HEK293T (cell line): ENCODE results near the gene SENP5.

Source experiments
- BHLHE40 ChIP-seq: fragments of 450-650 bp; IDR thresholded peaks from 2 replicates; pipeline ENCODE4 v1.6.1; 2016; ENCODE audit warnings: mild to moderate bottlenecking, moderate library complexity, borderline replicate concordance
- CTBP1 ChIP-seq: fragments of 450-650 bp; IDR thresholded peaks from 2 replicates; pipeline ENCODE4 v1.6.1; 2016; ENCODE audit warnings: borderline replicate concordance
- ELF4 ChIP-seq: fragments of 450-650 bp; IDR thresholded peaks from 2 replicates; pipeline ENCODE4 v1.6.1; 2017; ENCODE audit warnings: antibody characterized with exemption
- FOXA1 ChIP-seq: fragments of 450-650 bp; IDR thresholded peaks from 2 replicates; pipeline ENCODE4 v1.6.1; 2016; ENCODE audit warnings: mild to moderate bottlenecking
- FOXM1 ChIP-seq: fragments of 450-650 bp; IDR thresholded peaks from 2 replicates; pipeline ENCODE4 v1.6.1; 2017; ENCODE audit warnings: mild to moderate bottlenecking, borderline replicate concordance
- HDGF ChIP-seq: fragments of 450-650 bp; IDR thresholded peaks from 2 replicates; pipeline ENCODE4 v1.6.1; 2017; ENCODE audit warnings: antibody characterized with exemption, borderline replicate concordance
- L3MBTL2 ChIP-seq: fragments of 450-650 bp; conservative IDR thresholded peaks from 2 replicates; pipeline ENCODE4 v1.6.1; 2016; ENCODE audit warnings: mild to moderate bottlenecking
- LEF1 ChIP-seq: fragments of 450-650 bp; IDR thresholded peaks from 2 replicates; pipeline ENCODE4 v1.6.1; 2017; ENCODE audit warnings: mild to moderate bottlenecking, borderline replicate concordance
- NFRKB ChIP-seq: fragments of 450-650 bp; IDR thresholded peaks from 2 replicates; pipeline ENCODE4 v1.6.1; 2016; ENCODE audit warnings: mild to moderate bottlenecking, moderate library complexity
- SP1 ChIP-seq: fragments of 450-650 bp; IDR thresholded peaks from 2 replicates; pipeline ENCODE4 v1.6.1; 2017
- SUZ12 ChIP-seq: fragments of 450-650 bp; IDR thresholded peaks from 2 replicates; pipeline ENCODE4 v1.6.1; 2016; ENCODE audit warnings: mild to moderate bottlenecking
- TARDBP ChIP-seq: fragments of 450-650 bp; IDR thresholded peaks from 2 replicates; pipeline ENCODE4 v1.6.1; 2016
- ZNF384 ChIP-seq: fragments of 450-650 bp; IDR thresholded peaks from 2 replicates; pipeline ENCODE4 v1.6.1; 2016
- TF ChIP-seq, protein P1 (sequence below): fragments of 450-650 bp; IDR thresholded peaks from 2 replicates; pipeline ENCODE4 v1.6.1; 2016

DNA sequence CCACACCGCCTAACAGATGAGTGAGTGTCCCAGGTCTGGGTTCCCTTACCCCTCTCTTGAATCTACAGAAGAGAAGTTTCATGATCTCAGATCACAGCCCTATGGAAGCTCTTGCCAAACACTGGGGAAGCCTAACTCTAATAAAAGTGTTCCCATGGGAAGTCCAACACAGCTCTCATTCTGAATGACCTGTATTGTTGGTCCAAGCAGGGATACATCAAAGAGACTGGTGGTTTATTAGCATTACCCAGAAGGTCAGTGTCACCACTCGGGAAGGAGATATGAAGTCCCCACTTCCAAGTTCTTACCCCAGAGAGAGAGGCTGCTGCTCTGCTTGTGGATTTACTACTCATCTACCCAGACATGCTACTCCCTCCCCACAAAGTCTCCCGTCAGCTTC lies 83.7 kb downstream of the SENP5 start:
- TF ChIP-seq, protein P1, sequence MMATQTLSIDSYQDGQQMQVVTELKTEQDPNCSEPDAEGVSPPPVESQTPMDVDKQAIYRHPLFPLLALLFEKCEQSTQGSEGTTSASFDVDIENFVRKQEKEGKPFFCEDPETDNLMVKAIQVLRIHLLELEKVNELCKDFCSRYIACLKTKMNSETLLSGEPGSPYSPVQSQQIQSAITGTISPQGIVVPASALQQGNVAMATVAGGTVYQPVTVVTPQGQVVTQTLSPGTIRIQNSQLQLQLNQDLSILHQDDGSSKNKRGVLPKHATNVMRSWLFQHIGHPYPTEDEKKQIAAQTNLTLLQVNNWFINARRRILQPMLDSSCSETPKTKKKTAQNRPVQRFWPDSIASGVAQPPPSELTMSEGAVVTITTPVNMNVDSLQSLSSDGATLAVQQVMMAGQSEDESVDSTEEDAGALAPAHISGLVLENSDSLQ = no peak
- TF ChIP-seq NFRKB = no peak
- no peak for TF ChIP-seq SUZ12
- TF ChIP-seq FOXM1 = no peak
- TF ChIP-seq ZNF384 = no peak
- TF ChIP-seq ELF4 = no peak
- TF ChIP-seq TARDBP = no peak
- TF ChIP-seq SP1 = no peak
- no peak for TF ChIP-seq BHLHE40
- TF ChIP-seq HDGF = no peak
- no peak for TF ChIP-seq FOXA1
- no peak for TF ChIP-seq L3MBTL2
- TF ChIP-seq CTBP1 = no peak
- no peak for TF ChIP-seq LEF1
